GM19397 (cell line): ENCODE results near the gene KIAA0232.
"Not testable (repeated sequence)": the region's sequence is repeated elsewhere in the genome, so short reads cannot be mapped to it uniquely, and the experiment has no call there.

ENCODE experiments used
- ATAC-seq: cut with Tn5 transposase; IDR thresholded peaks from one replicate; pipeline ENCODE4 v1.9.1; 2021; ENCODE audit warnings: mild to moderate bottlenecking, moderate library complexity; ENCODE audit not compliant: unreplicated experiment

KIAA0232 gene

DNA sequence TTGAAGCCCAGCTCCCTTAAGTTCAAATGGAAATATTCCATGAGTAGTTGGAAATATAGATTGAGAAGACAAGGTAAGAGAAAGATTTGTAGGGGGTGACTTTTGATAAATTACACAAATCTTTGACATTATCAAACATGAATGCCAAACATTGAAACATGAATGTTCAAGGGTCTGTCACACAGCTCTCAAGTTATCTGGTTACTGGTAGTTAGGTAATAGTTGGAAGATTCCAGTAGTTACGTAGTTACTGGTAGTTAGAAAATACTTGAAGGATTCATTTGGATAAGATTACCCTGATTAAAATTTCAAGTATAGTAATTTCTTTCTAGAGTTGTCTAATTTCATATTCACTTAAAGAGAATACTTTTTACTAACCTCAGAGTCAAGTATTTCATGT lies 20.7 kb downstream of the KIAA0232 start:
- ATAC-seq: no peak

DNA sequence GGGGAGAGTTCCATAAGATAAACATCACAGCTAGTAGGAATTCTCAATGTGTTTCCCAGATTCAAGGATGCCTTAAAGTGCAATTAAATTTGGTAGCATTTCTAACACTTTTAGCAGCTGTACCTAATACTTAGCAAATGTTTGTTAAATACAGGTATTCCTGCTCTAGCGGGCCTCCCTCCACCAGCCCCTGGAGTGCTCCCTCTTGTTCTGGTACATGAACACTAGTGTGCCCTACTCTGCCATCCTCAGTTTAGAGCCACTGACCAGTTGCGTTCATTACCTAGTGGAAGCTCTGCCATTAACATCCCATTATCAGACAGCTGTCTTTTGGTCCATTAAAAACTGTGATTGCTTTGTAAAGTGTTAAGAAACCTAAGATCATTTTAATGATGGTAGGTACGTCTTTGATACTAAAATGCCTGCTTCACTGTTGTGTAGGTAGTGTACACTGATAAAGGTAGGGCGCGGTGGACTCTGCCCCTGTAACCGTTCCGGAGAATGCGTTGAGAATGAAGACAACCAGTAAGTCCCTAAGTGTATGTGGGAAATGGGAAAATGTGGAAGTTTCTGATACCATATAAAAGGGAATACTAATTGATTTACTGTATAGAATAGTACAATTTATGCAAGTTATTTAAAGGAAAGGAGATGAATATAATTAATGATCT lies 21.7 kb downstream of the KIAA0232 start:
- no peak for ATAC-seq

DNA sequence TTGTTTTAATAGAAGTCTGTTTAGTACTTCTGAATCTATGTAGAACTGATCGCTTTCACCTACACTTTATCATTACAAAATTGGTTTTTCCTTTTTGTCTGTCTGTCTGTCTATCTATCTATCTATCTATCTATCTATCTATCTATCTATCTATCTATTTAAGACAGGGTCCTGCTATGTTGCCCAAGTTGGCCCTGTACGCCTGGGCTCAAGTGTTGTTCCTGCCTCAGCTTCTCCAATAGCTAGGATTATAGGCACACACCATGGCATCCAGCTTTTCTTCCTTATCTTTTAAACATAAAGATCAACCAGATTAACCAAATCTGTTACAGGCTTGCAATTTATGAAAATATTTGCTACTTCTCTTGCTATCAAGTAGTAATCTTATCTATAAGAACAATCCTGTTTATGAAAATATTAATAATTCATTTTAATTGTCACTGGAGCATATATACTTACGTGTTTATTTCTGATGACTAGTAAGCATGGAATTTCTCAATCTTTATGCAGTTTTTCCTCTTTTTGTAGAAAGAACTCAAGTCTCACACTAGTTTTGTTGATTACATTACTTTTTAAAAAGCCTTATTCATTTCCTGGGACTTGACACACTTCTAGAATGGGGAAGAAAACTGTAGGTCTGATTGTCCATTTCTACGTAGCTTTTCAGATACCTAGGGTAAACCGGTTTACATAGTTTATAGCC lies 24.5 kb downstream of the KIAA0232 start:
- no peak for ATAC-seq

DNA sequence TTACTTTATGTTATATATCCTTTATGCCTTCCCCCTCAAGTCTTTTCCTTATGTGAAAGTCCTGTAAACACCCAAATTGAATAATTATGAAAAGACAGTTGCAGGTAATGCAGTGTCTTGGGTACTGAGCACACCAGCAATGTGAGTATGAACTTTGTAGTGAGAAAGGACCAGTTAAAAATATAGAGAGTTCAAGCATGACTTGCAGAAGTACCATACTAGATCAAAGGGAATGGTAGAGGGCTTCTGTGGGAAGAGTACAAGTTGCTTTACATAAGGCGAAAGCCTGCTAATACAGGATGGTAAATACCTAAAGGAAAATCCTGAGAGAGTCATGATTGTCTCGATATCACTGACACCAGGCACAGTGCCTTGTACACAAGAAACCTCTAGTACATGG lies 25.7 kb downstream of the KIAA0232 start:
- no peak for ATAC-seq

DNA sequence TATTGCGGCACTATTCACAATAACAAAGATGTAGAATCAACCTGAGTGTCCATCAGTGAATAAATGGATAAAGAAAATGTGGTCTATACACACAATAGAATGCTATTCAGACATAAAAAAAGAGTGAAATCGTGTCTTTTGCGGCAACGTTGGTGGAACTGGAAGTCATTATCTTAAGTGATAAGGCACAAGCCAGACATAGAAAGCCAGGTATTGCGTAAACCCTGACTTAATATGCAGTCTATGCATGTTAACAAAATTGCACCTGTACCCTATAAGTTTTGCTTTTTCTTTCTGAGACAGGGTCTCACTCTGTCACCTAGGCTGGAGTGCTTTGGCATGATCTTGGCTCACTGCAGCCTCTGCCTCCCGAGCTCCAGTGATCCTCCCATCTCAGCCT lies 28.6 kb downstream of the KIAA0232 start:
- ATAC-seq: no peak

DNA sequence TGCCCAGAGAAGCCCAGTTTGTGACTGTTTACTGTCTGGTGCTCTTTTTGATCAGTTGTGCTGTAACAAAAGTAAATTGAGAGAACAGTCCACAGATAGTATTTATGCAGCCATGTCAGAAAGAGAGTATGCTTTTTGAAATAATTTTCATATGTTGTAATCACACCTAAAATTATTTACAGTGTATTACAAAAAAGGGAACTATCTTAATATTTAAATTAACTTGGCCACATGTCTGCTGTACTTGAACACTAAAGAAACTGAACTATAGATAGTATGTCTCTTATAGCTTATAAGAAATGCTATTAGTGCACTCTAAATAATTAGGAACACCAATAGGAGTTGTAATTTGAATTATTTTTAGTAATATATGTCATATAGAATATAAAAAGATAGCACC lies 30.2 kb downstream of the KIAA0232 start:
- no peak for ATAC-seq

DNA sequence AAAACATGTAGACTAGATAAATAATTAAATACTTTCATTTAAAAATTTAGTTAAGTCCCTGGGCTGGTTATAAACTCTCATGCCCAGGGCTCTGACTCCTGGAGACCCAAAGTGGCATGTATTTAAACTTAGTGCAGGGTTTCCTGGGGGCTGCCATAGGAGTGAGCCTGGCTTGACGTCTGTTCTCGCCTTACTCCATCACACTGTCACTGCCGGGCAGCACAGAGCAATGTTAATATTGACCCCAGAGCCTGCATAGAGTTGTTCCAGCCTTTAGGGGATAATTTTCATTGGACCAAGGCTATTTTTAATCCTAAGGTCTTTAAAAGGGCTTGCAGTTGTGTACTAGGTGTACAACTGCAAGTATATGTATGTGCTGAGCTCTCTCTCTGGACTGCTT lies 31.2 kb downstream of the KIAA0232 start:
- no peak for ATAC-seq

DNA sequence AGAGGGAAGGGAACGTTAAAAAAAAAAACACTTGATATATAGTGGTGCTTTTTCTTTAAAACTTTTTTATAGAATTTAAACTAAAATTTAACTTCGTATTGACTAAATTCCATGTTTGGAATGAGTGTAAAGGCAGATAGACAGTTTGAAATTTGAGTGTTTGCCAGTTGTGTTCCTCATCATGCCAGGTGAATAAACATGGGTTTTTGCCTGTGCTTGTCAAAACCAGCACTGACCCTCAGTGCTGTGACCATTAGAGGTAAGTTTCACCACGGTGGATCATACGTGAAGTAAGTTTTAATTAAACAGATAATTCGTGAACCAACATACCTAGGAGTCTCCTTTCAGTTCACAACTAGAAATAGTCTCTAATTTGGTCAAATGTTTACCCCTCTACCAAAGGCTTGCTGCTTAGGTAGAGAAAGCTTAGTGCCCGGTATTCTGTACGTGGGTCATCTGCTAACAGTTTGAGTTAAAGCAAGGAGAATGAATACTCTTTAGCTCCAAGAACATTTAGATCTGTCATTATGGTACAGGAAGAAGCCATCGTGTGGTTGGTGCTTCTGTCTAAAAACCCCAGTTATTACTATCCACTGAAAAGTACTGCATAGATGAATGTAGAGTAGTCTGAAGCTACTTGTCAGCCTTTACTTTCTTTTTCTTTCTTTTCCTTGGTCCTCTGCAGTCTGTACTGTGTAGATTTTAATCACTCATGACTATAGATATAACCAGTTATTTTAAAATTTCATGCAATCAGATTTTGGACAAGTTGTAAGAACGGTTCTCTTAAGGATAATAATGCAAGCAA lies 32.7 kb downstream of the KIAA0232 start:
- ATAC-seq: no peak

DNA sequence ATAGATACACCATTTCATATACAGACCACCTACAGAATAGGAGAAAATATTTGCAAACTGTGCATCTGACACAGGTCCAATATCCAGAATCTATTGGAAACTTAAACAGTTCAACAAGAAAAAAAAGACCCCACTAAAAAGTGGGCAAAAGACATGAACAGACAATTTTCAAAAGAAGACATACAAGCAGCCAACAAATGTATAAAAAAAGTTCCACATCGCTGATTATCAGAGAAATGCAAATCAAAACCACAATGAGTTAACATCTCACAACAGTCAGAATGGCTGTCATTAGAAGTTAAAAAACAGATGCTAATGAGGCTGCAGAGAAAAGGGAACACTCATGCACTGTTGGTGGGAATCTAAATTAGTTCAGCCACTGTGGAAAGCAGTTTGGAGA lies 36.8 kb downstream of the KIAA0232 start:
- no peak for ATAC-seq

DNA sequence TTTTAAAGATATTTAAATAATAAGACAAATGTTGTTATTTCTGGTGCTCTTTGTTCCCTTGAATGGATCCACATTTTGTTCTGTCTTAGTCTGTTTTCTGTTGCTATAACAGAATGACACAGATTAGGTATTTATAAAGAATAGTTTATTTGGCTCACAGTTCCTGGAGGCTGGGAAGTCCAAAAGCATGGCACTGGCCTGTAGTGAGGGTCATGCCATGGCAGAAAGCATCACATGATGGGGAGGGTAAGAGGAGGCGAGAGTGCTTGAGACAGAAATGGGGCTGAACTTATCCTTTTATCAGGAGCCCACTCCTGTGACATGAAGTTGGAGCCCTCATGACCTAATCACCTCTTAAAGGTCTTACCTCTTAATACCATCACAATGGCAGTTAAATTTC lies 38.2 kb downstream of the KIAA0232 start:
- no peak for ATAC-seq

DNA sequence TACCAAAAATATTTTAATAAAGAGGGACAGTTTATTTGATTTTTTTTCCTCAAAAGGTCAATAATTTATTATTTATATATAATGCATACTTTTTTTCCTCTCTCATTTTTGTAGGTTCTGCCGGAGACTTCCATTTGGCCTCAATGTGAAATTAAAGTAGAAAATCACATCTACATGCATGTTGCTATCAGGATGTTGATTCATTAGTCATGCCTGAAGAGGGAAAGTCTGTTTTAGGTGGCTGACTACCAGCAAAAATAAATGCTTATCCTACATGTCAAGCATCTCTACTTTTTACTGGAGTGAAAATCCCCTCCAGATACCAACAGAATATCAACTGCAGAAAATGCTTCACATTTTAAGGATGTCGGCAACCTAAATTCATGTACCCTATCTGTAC lies 41.5 kb downstream of the KIAA0232 start:
- no peak for ATAC-seq

DNA sequence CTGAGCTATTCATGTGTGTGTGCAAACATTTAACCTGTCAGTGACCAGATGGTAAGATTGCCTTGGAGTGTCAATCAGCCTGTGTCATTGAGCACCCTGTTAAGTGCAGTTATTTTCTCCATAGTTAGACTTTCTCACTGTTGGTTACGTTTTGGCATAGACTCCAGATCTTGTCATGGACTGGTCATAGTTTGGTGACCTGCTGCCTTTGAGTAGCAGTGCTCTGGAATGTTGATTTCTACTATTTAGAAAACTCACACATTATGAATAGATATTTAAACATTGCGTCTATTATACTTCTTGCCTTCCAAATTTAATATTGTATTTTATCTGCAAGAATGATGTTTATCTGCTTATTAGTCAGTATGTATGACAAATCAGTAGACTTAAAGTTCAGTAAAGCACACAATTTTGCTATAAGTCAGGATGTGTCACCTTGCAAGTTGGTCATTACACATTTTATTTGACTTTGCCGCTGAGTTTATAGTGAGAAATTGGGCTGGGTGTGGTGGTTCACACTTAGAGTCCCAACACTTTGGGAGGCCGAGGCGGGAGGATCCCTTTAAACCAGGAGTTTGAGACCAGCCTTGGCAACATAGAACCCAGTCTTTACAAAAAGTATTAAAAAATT lies 42.4 kb downstream of the KIAA0232 start:
- no peak for ATAC-seq

DNA sequence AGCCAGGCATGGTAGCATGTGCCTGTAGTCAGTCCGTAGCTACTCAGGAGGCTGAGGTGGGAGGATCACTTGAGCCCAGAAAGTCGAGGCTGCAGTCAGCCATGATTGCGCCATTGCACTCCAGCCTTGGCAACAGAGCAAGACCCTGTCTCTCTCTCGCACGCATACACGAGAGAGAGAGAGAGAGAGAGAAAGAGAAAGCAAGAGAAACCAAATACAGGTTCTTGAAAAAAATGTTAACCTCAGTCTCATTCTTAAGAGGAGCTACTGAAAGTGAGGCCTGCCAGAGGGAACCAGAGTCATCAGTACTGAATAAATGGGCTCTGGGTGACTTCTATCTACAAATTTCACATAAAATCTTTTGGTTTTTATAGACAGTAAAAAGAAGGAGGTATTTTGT lies 42.9 kb downstream of the KIAA0232 start:
- no peak for ATAC-seq

DNA sequence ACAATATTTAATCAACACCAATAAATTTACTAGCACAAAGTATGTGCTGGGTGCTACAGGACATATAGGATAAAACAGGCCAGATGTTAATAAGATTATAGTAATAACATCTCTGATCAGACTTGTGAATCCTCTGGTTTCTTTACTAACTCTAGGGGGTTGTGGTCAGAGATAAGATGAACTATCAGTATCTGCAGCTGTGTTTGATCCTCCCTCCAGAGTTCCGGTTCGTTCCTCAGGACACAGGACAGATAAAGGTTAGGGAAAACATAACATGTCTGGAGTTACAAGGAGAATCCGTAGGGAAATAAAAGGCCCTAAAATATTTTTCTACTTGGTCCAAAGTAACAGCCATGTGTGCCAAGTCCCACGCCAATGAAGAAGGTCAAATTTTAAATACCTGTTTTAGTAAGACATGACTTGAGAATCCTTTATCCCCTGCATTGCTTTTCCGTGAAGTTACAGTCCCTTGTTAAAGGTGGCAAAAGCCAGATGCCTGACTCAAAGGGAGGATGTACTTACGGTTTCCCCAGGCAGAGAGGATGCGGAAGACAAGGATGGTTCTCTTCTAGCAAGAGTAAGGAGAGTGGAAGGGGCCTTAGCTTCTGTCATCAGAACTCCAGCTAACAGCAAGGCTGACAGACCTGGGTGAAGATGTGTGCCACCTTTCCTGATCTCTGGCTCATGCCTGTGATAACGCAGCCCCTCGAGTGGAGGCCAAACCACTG lies 44.4 kb downstream of the KIAA0232 start:
- ATAC-seq: no peak

DNA sequence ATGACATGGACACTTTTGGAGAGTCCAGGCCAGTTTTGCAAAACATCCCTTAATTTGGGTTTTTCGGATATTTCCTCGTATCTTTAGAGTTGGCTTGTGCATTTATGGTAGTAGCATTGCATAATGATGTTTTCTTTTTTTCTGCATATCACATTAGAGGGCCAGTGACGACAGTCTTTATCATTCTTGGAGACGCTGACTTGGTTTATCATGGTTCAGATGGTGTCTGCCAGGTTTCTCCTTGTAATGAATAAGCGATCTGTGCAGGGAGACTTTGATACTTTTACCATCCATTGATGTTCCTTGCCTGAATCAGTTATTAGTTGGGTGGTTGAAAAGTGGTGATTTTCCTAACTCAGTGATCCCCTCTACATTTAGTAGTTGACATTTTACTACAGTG lies 46.6 kb downstream of the KIAA0232 start:
- no peak for ATAC-seq

DNA sequence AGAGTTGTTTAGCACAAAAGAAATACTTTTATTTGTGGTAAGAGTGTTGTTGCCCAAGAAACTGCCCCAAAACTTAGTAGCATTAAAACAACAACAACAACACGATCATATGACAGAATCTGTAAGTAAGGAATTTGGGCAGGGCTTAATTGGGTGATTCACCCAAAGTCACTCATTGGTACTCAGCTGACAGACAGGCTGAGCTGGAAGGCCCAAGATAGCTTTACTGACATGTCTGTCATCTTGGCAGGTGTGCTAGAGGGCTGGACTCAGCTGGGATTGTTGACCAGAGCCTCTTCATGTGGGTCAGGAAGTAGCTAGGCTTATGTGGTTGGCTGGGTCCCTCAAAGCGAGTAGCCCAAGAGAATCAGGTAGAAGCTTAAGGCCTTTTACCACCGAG lies 52.3 kb downstream of the KIAA0232 start:
- no peak for ATAC-seq

DNA sequence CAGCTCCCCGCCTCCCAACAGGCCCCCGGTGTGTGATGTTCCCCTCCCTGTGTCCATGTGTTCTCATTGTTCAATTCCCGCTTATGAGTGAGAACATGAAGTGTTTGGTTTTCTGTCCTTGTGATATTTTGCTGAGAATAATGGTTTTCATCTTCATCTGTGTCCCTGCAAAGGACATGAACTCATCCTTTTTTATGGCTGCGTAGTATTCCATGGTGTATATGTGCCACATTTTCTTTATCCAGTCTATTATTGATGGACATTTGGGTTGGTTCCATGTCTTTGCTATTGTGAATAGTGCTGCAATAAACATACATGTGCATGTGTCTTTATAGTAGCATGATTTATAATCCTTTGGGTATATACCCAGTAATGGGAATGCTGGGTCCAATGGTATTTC lies 53.1 kb downstream of the KIAA0232 start:
- not testable (repeated sequence) for ATAC-seq

DNA sequence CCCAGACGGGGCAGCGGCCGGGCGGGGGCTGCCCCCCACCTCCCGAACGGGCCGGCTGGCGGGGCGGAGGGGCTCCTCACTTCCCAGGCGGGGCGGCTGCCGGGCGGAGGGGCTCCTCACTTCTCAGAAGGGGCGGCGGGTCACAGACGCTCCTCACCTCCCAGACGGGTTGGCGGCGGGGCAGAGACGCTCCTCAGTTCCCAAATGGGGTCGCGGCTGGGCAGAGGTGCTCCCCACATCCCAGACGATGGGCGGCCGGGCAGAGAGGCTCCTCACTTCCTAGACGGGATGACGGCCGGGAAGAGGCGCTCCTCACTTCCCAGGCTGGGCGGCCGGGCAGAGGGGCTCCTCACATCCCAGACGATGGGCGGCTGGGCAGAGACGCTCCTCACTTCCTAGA lies 54.6 kb downstream of the KIAA0232 start:
- not testable (repeated sequence) for ATAC-seq

DNA sequence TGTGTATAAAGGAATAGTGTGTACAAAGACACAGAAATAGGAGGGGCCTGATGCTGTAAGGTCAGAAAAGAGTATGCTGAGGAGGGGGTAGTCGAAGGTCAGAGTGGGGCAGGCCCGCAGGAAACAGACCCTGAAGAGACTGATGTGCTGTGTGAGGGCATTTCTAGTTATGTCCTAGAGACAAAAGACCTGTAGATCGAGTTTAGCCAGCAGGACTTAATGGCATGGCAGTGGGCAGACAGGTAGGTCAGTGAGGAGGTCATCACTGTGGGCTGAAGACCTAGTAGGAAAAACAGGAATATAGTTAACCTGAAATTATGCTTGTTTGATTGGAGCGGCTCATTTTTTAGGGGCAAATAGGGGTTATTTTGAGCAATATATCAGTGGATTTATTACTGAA lies 57.1 kb downstream of the KIAA0232 start:
- no peak for ATAC-seq

DNA sequence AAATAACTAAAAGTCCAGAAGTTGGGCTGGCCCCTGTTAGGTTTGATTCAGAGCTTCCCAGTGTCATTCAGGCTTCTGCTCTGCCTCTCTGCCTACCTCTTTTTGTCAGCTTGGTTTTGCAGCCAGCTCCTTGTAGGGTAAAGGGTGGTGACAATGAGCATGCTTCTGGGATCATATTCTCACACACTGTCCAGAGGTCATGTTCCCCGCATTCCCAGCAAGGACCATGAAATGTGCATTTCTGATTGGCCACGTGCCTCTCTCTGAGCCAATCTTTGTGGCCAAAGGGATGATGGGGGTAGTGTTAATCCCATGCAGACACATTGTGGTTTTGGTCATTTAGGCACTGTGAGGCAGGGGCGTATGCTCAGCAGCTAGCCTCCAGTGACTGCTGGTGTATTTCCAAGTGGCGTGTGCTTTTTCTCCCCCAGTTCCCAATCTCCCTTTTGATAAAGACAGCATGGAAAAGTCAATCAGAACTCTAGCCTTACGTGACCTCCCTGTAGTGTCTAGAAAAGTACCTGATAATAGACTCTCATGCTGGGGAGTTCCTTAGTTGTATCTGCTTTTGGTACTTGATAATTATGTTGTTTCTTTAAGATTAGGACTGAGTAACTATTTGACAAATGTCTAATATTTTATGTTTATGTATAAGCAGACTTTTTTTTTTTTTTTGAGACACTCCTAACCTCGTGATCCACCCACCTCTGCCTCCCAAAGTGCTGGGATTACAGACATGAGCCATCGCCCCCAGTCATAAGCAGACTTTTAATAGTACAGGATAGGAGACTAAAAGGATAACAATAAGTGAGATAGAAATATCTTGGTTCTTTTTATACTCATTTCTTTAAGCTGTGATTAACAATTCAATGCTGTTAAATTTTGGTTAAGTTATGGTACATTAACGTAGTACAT lies 57.8 kb downstream of the KIAA0232 start:
- ATAC-seq: no peak
